Esophagus muscularis mucosa (tissue), 4 donors: ENCODE results near the gene CAMTA1.

Source experiments
- CTCF ChIP-seq, 3 experiments: fragments of 200-600 bp in 2 of 3; fragments of 450-650 bp in 1 of 3; sonication (generic) in 2 of 3; IDR thresholded peaks; one replicate each; pipeline ENCODE4 v1.5.1; 2017 to 2019; ENCODE audit warnings: antibody characterized with exemption in 3 of 3, mild to moderate bottlenecking in 2 of 3, moderate library complexity in 1 of 3
- EP300 ChIP-seq: sonication (generic); formaldehyde crosslinking; IDR thresholded peaks from one replicate; pipeline ENCODE4 v1.6.1; 2017; ENCODE audit warnings: antibody characterized with exemption
- POLR2A ChIP-seq: fragments of 450-650 bp; IDR thresholded peaks from one replicate; pipeline ENCODE4 v1.6.1; 2017; ENCODE audit warnings: antibody characterized with exemption, moderate library complexity, mild to moderate bottlenecking, low read depth
- POLR2AphosphoS5 ChIP-seq, 2 donors: sonication (generic); formaldehyde crosslinking; IDR thresholded peaks; one replicate each; pipeline ENCODE4 v1.6.1; 2017; ENCODE audit warnings: antibody characterized with exemption in 2 of 2

GRCh38 chr1:7247791-7248548, 462.7 kb downstream of the CAMTA1 start:
- TF ChIP-seq CTCF (IDR thresholded peaks at IDR 0.05): no peak
- no peak for TF ChIP-seq POLR2A
- TF ChIP-seq POLR2AphosphoS5 (IDR thresholded peaks at IDR 0.05): no peak
- no peak for TF ChIP-seq EP300
